ENCODE measurements around the gene SH3D21. TPM values are rescaled to one million over a fixed set of nuclear protein-coding genes. Genes with fewer than 3 reads are reported as not detected.

Gene SH3D21
- total RNA-seq, 4 donors from 2014 or later: 0.10 to 1.4 (median 0.46) TPM

DNA sequence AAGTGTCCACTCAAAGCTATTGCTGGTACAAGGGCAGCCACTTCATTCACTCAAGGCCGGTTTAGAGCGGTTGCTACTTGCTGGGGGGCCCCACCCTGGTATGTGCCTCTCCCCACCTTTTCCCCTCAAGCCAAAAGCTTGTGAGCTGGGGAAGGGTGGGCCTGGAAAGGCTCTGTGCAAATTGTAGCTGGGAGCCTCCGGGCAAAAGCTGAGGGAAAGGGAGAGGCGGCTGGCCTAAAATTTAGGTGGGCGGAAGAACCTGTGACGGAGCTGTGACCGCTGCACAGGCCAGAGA is 306 bp upstream of the SH3D21 start:
- intact Hi-C loops (cut with DNase I; ENCODE audit: low total_unique reads): no loop called here

GRCh38 chr1:36306902-36307456 is 811 bp downstream of the SH3D21 start:
- Histone ChIP-seq H3K36me3 (peaks cover 0 to 28% of the 10 kb centered on the region in 2 donors), H3K9me3 (no peaks in the 10 kb centered on the region), H3K4me1 (peaks cover 8 to 15% of the 10 kb centered on the region in 2 donors), H3K27ac (peak overlapping the region; percentile 74 to 79 (median 77)), H3K4me3 (peak overlapping the region; percentile 65 to 87 (median 75)), H3K27me3 (no peaks in the 10 kb centered on the region)
- peak; percentile 50 to 61 for TF ChIP-seq POLR2A (IDR thresholded peaks at IDR 0.05)
- TF ChIP-seq CTCF (IDR thresholded peaks at IDR 0.05 in 4 of 5, conservative IDR thresholded peaks at IDR 0.05 in 1 of 5): no peak
- DNase-seq (peak; percentile 72 to 84), ATAC-seq (peak; percentile 79 to 82)
- in situ Hi-C loops (cut with MboI; ENCODE audit: low sequenced_read_pairs in 4 of 4): loop anchor here in 1 of 4 donors (25.0 kb wide), 1 partner anchor 105 kb away; no protein-coding TSS in a partner anchor
- intact Hi-C loops (cut with DNase I; ENCODE audit: low total_unique reads): no loop called here

More for the DNA sequence above, 306 bp upstream of the SH3D21 start:
- H3K9me3 ChIP-seq: no peaks in the 10 kb centered on the region
- H3K27ac ChIP-seq: peak overlapping the region; percentile 74 to 79 (median 77)
- peak overlapping the region; percentile 65 to 87 (median 75) for H3K4me3 ChIP-seq
- TF ChIP-seq POLR2A (IDR thresholded peaks at IDR 0.05) (no peak), CTCF (IDR thresholded peaks at IDR 0.05 in 4 of 5, conservative IDR thresholded peaks at IDR 0.05 in 1 of 5) (no peak)
- H3K36me3 ChIP-seq: peaks cover 0 to 39% of the 10 kb centered on the region in 2 donors
- peaks cover 8 to 15% of the 10 kb centered on the region in 2 donors for H3K4me1 ChIP-seq
- in situ Hi-C loops (cut with MboI; ENCODE audit: low sequenced_read_pairs in 4 of 4): loop anchor here in 1 of 4 donors (25.0 kb wide), 1 partner anchor 106 kb away; no protein-coding TSS in a partner anchor
- H3K27me3 ChIP-seq: no peaks in the 10 kb centered on the region
- ATAC-seq (peak; percentile 7 to 12), DNase-seq (no peak)

DNA sequence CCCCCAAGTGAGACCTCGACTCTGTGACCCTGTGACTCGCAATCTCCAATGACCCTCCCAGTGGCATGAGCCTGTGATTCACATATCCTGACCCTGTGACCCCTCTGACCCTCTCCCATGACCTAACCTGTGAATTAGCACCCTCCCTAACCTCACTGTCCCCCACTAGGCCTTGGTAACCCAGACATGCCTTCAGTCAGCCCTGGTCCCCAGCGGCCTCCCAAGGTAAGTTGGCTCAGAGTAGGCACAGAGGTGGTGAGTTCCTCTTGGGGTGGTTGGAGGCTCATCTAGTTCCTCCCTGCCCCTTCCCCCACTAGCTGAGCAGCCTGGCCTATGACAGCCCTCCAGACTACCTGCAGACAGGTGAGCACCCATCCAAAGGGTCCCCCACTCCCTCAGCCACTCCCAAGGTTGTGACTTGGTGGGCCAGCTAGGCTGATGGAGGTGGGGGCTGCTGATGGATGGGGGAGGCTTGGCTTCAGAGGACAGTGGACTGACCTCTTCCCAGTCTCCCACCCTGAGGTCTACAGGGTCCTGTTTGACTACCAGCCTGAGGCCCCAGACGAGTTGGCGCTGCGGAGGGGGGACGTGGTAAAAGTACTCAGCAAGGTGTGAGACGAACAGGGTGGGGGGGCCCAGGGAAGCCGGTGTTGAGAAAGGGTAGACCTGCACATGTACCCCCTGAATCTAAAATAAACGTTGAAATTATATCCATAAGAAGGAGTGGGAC is 1.6 kb downstream of the SH3D21 start:
- peak overlapping the region in 2 of 4 donors; percentile 65 to 78 for H3K4me3 ChIP-seq
- TF ChIP-seq POLR2A (IDR thresholded peaks at IDR 0.05) (no peak), CTCF (IDR thresholded peaks at IDR 0.05 in 4 of 5, conservative IDR thresholded peaks at IDR 0.05 in 1 of 5) (no peak)
- H3K27ac ChIP-seq: peak overlapping the region in 1 of 4 donors; percentile 74
- peaks cover 8 to 15% of the 10 kb centered on the region in 2 donors for H3K4me1 ChIP-seq
- H3K27me3 ChIP-seq: no peaks in the 10 kb centered on the region
- ATAC-seq (no peak), DNase-seq (no peak)
- H3K9me3 ChIP-seq: no peaks in the 10 kb centered on the region
- in situ Hi-C loops (cut with MboI; ENCODE audit: low sequenced_read_pairs in 4 of 4) (loop anchor here in 1 of 4 donors (25.0 kb wide), 1 partner anchor 105 kb away; no protein-coding TSS in a partner anchor), intact Hi-C loops (cut with DNase I; ENCODE audit: low total_unique reads) (no loop called here)
- H3K36me3 ChIP-seq: peaks cover 0 to 20% of the 10 kb centered on the region in 2 donors

DNA sequence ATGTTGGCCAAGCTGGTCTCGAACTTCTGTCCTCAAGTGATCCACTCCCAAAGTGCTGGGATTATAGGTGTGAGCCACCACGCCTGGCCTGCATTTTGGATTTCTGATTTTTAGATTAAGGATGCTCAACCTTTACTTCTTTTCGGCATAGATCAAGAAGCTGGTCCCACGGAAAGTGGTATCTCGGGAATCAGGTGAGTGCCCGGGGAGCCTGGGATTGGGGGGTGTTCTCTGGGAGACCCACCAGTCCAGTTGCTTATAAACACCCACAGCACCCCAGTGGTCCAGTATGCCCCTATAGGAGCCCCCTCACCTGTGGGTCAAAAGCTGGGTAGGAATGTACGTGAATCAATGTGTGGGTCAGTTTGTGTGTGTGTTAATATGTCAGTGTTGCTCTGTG is 3.2 kb downstream of the SH3D21 start:
- ATAC-seq (no peak), DNase-seq (no peak)
- Histone ChIP-seq H3K4me3 (no peak overlapping the region), H3K36me3 (peaks cover 0 to 4% of the 10 kb centered on the region in 2 donors), H3K27ac (no peak overlapping the region), H3K27me3 (no peaks in the 10 kb centered on the region), H3K4me1 (peaks cover 8 to 15% of the 10 kb centered on the region in 2 donors), H3K9me3 (no peaks in the 10 kb centered on the region)
- intact Hi-C loops (cut with DNase I; ENCODE audit: low total_unique reads) (no loop called here), in situ Hi-C loops (cut with MboI; ENCODE audit: low sequenced_read_pairs in 4 of 4) (loop anchor here in 1 of 4 donors (25.0 kb wide), 1 partner anchor 103 kb away; no protein-coding TSS in a partner anchor)
- TF ChIP-seq POLR2A (IDR thresholded peaks at IDR 0.05) (no peak), CTCF (IDR thresholded peaks at IDR 0.05 in 4 of 5, conservative IDR thresholded peaks at IDR 0.05 in 1 of 5) (no peak)
